H1 (cell line): ENCODE data around the gene EPB41L4B.

Source experiments
- EP300 ChIP-seq, 2 experiments: IDR thresholded peaks; 1 replicate in 1 of 2; 2 replicates in 1 of 2; pipeline ENCODE4 v1.6.1; 2011 to 2012; ENCODE audit warnings: low read depth in 2 of 2, low read length in 2 of 2, mild to moderate bottlenecking in 2 of 2, borderline replicate concordance in 1 of 2, inconsistent platforms in 1 of 2, moderate library complexity in 1 of 2
- GABPA ChIP-seq: IDR thresholded peaks from 2 replicates; pipeline ENCODE4 v1.6.1; 2011; ENCODE audit warnings: mild to moderate bottlenecking, low read length, moderate library complexity, borderline replicate concordance; ENCODE audit not compliant: insufficient read depth
- POLR2A ChIP-seq, 2 experiments: IDR thresholded peaks; 1 replicate in 1 of 2; 2 replicates in 1 of 2; pipeline ENCODE4 v1.6.1; 2011; ENCODE audit warnings: low read depth in 2 of 2, low read length in 2 of 2, mild to moderate bottlenecking in 2 of 2; ENCODE audit errors: control extremely low read depth in 1 of 2

- TF ChIP-seq POLR2A (IDR thresholded peaks at IDR 0.05; ENCODE audit: control extremely low read depth in 1 of 2, low read depth in 2 of 2, low read length in 2 of 2) (no peak), EP300 (IDR thresholded peaks at IDR 0.05; ENCODE audit: borderline replicate concordance in 1 of 2, low read depth in 2 of 2, low read length in 2 of 2) (no peak), GABPA (no peak)
Observed at GRCh38 chr9:109342878-109343277, 22.0 kb upstream of the EPB41L4B start.
